K562 (cell line): Measurements from ENCODE around the gene NOSIP. TPM values are rescaled to one million over a fixed set of nuclear protein-coding genes. Genes with fewer than 3 reads are reported as not detected.

ENCODE experiments used
- BCL6 ChIP-seq: fragments of 250-450 bp; sonication (Bioruptor Pico); IDR thresholded peaks from 2 replicates; pipeline ENCODE4 v1.4.0; 2020
- BDP1 ChIP-seq: IDR thresholded peaks from 3 replicates; pipeline ENCODE4 v1.6.1; 2011; ENCODE audit not compliant: insufficient read length, insufficient read depth
- CCAR2 ChIP-seq: fragments of 200-400 bp; formaldehyde crosslinking; IDR thresholded peaks from 2 replicates; pipeline ENCODE4 v1.6.1; 2017; ENCODE audit warnings: mild to moderate bottlenecking, low read depth, low read length
- CEBPB ChIP-seq: fragments of 450-650 bp; IDR thresholded peaks from 2 replicates; pipeline ENCODE4 v1.6.1; 2016; ENCODE audit warnings: missing genetic modification characterization, missing compliant biosample characterization
- CXXC5 ChIP-seq: fragments of 250-450 bp; sonication (Bioruptor Pico); IDR thresholded peaks from 2 replicates; pipeline ENCODE4 v1.8.0; 2022; ENCODE audit warnings: inconsistent platforms, mild to moderate bottlenecking, moderate library complexity
- E2F6 ChIP-seq, 2 experiments: IDR thresholded peaks; 2 replicates each; pipeline ENCODE4 v1.6.1; 2011; ENCODE audit warnings: borderline replicate concordance in 1 of 2, control low read depth in 1 of 2, low read depth in 1 of 2, low read length in 1 of 2, mild to moderate bottlenecking in 1 of 2, mixed read lengths in 1 of 2, moderate library complexity in 1 of 2; ENCODE audit not compliant: insufficient read depth in 1 of 2, insufficient read length in 1 of 2, poor library complexity in 1 of 2, severe bottlenecking in 1 of 2; ENCODE audit errors: extremely low read depth in 1 of 2
- HINFP ChIP-seq: fragments of 450-650 bp; conservative IDR thresholded peaks from 2 replicates; pipeline ENCODE4 v1.6.1; 2016; ENCODE audit warnings: missing genetic modification characterization, low read depth, mild to moderate bottlenecking, control low read depth, missing compliant biosample characterization
- NR2C1 ChIP-seq, 2 experiments: fragments of 450-650 bp; IDR thresholded peaks; 2 replicates each; pipeline ENCODE4 v1.6.1; 2017; ENCODE audit warnings: mild to moderate bottlenecking in 2 of 2, antibody characterized with exemption in 1 of 2, inconsistent platforms in 1 of 2, missing compliant biosample characterization in 1 of 2, missing genetic modification characterization in 1 of 2
- REST ChIP-seq, 2 experiments: fragments of 450-650 bp; formaldehyde crosslinking in 1 of 2; IDR thresholded peaks; 2 replicates each; pipeline versions ENCODE4 v1.4.0 to v1.6.1; 2014 to 2020; ENCODE audit warnings: mild to moderate bottlenecking in 2 of 2, borderline replicate concordance in 1 of 2, low read depth in 1 of 2
- ZNF232 ChIP-seq: sonication (generic); formaldehyde crosslinking; IDR thresholded peaks from 2 replicates; pipeline ENCODE4 v1.8.0; 2022; ENCODE audit warnings: mild to moderate bottlenecking, missing genetic modification reagents
- ZNF41 ChIP-seq: fragments of 250-450 bp; sonication (Bioruptor Pico); conservative IDR thresholded peaks from 2 replicates; pipeline ENCODE4 v1.4.0; 2020; ENCODE audit warnings: mild to moderate bottlenecking
- ZNF695 ChIP-seq: fragments of 450-650 bp; formaldehyde crosslinking; IDR thresholded peaks from 2 replicates; pipeline ENCODE4 v1.4.0; 2020; ENCODE audit warnings: mild to moderate bottlenecking, moderate library complexity
- ZNF766 ChIP-seq: fragments of 200-800 bp; sonication (Bioruptor generic); conservative IDR thresholded peaks from 2 replicates; pipeline ENCODE4 v1.6.1; 2016; ENCODE audit warnings: missing genetic modification characterization, missing compliant biosample characterization
- polyA plus RNA-seq, 8 experiments: library from polyadenylated mRNA; depleted of rRNA in 4 of 8; stranded (reverse) in 5 of 8; unstranded in 3 of 8; fragments of >200 nt; fragmentation: Nextera tagmentation in 2 of 8; fragmentation: Illumina TruSeq in 1 of 8; extraction: Ambion mirVana in 2 of 8; extraction: Trizol in 1 of 8; gene quantifications; 2 replicates each; pipeline versions ENCODE4 v1.2.1 to v1.2.3, GENCODE V29; 2011 to 2014; ENCODE audit warnings: inconsistent platforms in 1 of 8, missing spikeins in 1 of 8
- total RNA-seq, 7 experiments: library from RNA; depleted of rRNA in 6 of 7; stranded (reverse); fragments of >200 nt in 6 of 7; fragmentation: Illumina TruSeq in 2 of 7; extraction: Trizol in 2 of 7; gene quantifications; 2 replicates each; pipeline versions ENCODE4 v1.2.1 to v1.2.3, GENCODE V29; 2011 to 2021; ENCODE audit warnings: low replicate concordance in 1 of 7

The NOSIP gene
- total and polyA plus RNA-seq, 9 of the 15 experiments (the other 6 are each of a cell fraction or from before 2014, with no cell fraction given): 14.4 to 153 (median 79.9) TPM

GRCh38 chr19:49591731-49592485 is 11.6 kb upstream of the NOSIP start (continued):
- no peak for TF ChIP-seq BDP1
- TF ChIP-seq HINFP (tag): no peak
- TF ChIP-seq CEBPB (tag): no peak
- no peak for TF ChIP-seq BCL6 (CRISPR knock-in tag)
- TF ChIP-seq ZNF766: no peak
- TF ChIP-seq ZNF41: no peak
- peak in 1 of 2 experiments; percentile 35 for TF ChIP-seq E2F6 (IDR thresholded peaks at IDR 0.05; ENCODE audit: borderline replicate concordance in 1 of 2, extremely low read depth in 1 of 2, insufficient read depth in 1 of 2, insufficient read length in 1 of 2, low read depth in 1 of 2, low read length in 1 of 2, poor library complexity in 1 of 2, severe bottlenecking in 1 of 2)
- 0 out of 2 replicates have a peak, but pooled peaks have one; percentile 26 for TF ChIP-seq CXXC5
- TF ChIP-seq NR2C1 (IDR thresholded peaks at IDR 0.05): no peak
- no peak for TF ChIP-seq NR2C1 (tag; IDR thresholded peaks at IDR 0.05)
- TF ChIP-seq CCAR2: no peak
- no peak for TF ChIP-seq REST (IDR thresholded peaks at IDR 0.05; ENCODE audit: borderline replicate concordance)
- TF ChIP-seq REST (CRISPR knock-in tag; IDR thresholded peaks at IDR 0.05; ENCODE audit: low read depth): no peak
- no peak for TF ChIP-seq ZNF232 (CRISPR knock-in tag)
- no peak for TF ChIP-seq ZNF695 (CRISPR knock-in tag)
